Kidney tubule cell (primary cell): ENCODE measurements around the gene SORT1.

ENCODE experiments used
- DNase-seq: peaks from one replicate; pipeline ENCODE4 v3.0.0-alpha.2; 2018; ENCODE audit warnings: low spot score

Gene SORT1

GRCh38 chr1:109261578-109261977, 136.1 kb downstream of the SORT1 start:
- no peak for DNase-seq

- DNase-seq, result no peak
These were observed 136.7 kb downstream of the SORT1 start for GRCh38 chr1:109261006-109261405.

GRCh38 chr1:109259674-109260557, 137.8 kb downstream of the SORT1 start:
- no peak for DNase-seq
